HG02798 (cell line): ENCODE data around the gene TMEM253.

Experiments
- ATAC-seq: cut with Tn5 transposase; IDR thresholded peaks from one replicate; pipeline ENCODE4 v1.9.1; 2021; ENCODE audit warnings: mild to moderate bottlenecking; ENCODE audit not compliant: unreplicated experiment, poor library complexity

The TMEM253 gene

DNA sequence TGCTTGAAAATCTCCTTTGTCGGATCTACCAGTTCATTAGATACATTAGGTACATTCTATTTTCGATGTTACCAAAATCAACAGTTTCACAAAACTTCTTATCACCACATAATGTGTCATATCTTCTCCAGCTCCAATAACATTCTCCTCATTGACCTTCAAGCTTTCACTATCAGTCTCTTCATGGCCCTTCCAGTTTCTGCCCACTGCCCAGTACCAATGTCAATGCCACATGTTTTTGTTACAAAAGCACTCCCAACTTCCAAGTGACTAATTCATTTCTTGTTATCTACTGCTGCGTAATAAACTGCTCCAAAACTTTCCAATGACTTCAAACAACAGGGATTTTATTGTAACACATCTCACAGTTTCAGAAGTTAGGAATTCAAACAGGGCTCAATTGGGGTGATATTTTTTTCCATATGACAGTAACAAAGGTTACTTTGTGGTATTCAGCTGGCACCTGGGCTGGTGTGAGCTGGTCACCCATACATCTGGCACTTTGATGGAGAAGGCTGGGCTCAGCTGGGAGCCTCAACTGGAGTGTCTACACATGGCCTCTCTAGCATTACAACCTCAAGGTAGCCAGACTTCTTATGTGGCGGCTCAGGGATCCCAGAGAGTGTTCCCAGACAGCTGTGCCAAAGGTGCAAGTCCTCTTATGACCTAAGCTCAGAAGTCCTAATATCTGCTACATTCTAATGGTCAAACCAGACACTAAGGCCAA, 48.9 kb downstream of the TMEM253 start:
- no peak for ATAC-seq
